ENCODE results near the gene MAD1L1.

MAD1L1 gene

DNA sequence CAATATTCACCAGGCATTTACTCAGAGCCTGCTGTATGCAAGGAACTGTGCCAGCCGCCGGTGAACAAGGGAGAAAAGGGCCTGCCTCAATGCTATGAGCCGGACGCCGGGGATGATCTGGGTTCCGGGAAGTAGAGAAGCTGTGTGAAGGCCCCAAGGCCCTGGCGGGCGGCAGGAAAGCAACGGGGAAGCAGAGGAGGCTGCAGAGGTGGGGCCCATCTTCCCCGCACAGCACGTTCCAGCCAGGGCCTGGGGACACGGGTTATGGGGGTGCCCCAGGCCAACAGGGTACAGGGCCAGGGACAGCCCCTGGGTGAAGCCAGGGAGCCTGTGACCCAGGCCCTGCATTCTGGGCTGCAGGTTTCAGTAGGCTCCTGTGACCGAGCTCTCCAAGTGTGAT lies 179.3 kb downstream of the MAD1L1 start:
- no peak for DNase-seq

- DNase-seq = no peak
Observed at GRCh38 chr7:2052657-2053048, 180.1 kb downstream of the MAD1L1 start.

- DNase-seq = no peak
Observed at GRCh38 chr7:2051707-2052656, 180.8 kb downstream of the MAD1L1 start.

DNA sequence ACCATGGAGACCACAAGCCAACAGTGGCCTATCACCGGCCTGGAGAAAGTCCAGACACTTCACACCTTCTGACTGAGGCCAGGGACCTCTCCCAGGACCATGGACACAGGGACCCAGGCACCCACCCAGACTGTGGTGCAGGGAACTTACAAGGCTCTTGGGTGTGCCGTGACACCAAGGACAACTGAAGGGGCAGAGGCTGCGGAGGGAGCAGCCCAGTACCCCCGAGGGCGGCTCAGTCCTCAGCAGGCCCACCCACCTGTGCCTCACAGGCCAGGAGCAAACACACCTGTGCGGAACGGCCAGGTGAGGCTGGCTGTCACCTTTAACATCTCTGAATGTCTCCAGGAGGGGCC lies 182.3 kb downstream of the MAD1L1 start:
- DNase-seq = no peak

DNA sequence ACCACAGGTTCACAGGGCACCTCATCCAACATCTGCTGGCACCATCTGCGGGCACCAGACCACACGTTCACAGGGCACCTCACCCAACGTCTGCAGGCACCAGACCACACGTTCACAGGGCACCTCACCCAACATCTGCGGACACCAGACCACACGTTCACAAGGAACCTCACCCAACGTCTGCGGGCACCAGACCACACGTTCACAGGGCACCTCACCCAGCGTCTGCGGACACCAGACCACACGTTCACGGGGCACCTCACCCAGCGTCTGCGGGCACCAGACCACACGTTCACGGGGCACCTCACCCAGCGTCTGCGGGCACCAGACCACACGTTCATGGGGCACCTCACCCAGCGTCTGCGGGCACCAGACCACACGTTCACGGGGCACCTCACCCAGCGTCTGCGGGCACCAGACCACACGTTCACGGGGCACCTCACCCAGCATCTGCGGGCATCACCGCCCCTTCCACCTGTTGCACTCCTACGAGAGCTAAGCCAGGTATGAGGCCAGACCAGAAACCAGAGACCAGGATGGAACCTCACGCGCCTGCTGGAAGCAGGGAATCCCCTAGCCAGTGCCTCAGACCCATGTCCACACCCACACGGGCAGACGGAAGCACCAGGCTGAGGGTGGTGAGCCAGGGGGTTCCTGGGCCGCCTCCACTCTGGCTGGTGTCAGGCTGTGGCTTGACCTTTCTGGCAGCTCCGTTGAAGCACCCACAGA lies 182.8 kb downstream of the MAD1L1 start:
- DNase-seq = no peak

DNA sequence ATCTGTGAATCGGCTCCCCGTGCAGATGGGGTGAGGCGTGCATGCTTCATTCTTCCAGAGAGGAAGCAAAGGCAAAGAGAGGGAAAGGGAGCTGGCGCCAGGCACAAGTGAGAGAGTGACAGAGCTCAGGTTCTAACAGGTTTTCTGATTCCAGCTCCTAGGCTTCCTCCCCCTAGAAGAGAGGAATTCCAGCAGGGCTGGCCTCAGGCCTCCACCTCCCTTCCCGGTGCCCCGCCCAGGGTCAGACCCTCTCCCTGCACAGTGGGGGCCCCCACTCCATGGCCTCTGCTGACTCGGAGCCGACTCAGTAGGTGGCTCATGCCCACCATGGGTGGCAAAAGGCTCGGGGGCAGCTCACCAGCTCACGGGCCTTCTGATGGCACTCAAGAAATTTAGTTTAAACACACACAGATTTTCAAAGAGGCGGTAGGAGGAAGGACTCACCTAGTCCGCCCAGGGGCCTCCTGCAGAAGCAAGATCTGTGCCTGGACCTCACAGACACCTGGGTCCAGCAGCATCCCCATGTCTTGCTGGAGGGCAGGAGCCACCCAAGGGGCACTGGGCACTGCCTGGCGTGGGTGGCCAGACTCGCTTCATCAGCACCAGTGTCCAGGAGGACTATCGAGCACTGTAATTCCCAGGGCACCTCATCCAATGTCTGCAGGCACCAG lies 183.5 kb downstream of the MAD1L1 start:
- DNase-seq = no peak

DNA sequence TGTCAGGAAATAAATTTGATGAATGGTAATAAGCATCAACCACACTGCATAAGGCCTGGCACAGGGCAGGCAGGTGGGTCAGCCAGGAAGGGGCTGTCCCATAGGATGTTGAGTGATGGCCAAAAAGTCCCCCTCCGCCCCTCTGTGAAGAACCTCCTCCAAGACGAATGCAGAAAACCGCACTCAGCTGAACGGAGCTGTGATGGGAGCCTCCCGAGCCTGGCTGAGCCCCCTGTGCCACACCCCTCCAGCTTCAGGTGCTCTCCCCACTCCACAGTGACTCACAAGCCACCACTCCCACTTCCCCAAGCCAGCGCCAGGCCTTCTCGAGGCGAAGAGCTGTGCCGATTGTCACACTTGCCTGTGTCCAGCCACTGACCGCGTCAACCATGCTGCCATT lies 184.2 kb downstream of the MAD1L1 start:
- no peak for DNase-seq

- no peak for DNase-seq
Observed at GRCh38 chr7:2048006-2048405, 184.7 kb downstream of the MAD1L1 start.

DNA sequence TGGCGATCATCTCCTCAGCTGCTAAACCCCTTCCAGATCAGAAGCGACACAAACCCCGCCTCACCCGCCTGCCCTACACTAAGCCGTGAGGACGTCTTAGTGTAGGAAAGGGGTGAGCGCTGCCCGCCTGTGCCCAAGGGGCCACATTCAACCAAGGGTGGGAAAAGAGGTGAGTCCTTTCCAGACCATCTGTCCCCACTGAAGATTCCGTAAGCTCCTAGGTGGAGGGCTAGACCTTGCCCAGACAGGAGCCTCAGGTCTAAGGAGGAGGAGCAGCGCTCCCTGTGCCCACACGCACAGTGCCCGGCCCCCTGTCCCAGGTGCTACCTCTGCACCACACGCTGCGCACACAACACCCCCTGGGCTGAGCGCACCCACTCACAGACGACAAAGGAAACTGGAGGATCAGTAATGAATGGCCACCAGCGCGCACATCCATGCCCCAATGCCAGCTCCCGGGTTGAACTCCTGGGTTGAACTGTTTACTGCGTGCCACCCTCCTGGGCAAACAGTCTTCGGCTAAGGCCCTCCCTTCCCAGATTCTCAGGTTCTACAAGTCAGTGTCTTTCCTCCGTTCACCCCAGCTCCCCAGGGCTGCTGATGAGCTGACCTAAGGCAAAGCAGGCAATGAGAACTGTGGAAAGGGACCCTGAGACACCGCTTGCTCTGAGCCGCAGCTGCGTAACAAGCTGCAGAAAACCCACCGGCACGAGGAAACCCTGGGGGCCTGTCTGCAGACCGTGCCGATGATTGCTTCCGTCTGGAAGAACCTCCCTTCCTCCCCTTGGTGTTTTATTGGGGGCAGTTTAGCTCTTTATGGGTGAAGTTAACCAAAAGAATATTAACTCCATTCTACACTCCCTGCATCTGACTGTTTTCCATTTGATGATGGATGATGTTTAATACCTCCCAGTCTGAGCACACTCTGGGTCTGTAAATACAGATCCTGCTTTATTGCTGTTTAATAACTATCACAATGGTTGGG lies 185.9 kb downstream of the MAD1L1 start:
- DNase-seq = no peak

GRCh38 chr7:2045559-2046405 lies 187.0 kb downstream of the MAD1L1 start:
- no peak for DNase-seq

- no peak for DNase-seq
Observed at GRCh38 chr7:2044883-2045471, 187.8 kb downstream of the MAD1L1 start.

GRCh38 chr7:2044311-2044882 lies 188.3 kb downstream of the MAD1L1 start:
- DNase-seq = no peak

- DNase-seq = no peak
Observed at GRCh38 chr7:2043316-2044039, 189.3 kb downstream of the MAD1L1 start.

- no peak for DNase-seq
Observed at GRCh38 chr7:2042650-2043049, 190.1 kb downstream of the MAD1L1 start.

DNA sequence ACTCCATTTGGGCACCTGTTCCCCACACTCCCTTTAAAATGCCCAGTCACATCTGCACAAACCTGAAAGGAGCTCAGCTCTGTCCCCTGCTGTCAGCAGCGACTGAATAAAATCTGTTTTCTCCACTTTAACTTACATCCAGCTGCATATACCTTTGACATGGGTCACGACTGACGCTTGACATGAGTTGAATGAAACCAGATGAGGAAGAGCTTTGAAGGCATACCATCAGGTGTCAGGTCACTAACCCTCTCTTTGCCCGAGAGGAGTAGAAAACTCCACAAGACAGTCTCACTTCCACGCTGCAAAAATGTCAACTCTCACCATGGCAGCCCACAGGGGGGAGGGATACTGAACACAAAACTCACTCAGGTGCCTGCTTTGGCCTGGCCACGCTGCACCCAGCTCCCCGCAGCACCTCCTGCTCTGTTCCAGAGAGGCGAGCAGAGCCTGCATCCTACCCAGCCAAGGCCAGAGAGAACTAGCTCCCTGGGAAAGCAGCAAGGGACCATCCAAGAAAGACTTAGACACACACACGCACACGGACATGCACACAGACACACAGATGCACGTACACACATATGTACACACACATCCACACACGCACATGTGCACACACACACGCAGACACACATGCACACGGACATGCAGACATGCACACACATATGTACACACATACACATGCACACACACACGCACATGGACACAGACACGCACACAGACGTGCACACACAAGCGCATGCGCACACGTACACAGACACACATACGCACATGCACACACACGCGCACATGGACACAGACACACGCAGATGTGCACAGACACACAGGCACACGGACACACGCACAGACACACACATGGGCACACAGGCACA lies 191.0 kb downstream of the MAD1L1 start:
- no peak for DNase-seq

DNA sequence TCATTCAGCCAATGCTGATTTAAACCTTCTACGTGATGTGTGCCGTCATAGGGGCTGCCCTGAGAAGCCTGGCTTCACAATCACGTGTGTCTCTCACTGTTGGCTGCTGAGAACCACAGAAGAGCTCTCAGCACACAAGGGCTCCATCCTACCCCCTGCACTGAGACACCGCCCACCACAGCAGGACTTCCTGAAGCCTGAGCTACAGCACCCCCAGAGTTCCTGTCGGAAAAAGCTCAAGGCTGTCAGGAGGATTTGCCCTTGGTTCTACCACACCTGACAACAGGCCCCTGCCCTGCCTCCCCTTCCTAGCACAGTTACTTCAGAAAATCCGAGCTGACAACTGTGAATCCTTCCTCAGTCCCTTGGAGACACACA lies 191.9 kb downstream of the MAD1L1 start:
- no peak for DNase-seq

DNA sequence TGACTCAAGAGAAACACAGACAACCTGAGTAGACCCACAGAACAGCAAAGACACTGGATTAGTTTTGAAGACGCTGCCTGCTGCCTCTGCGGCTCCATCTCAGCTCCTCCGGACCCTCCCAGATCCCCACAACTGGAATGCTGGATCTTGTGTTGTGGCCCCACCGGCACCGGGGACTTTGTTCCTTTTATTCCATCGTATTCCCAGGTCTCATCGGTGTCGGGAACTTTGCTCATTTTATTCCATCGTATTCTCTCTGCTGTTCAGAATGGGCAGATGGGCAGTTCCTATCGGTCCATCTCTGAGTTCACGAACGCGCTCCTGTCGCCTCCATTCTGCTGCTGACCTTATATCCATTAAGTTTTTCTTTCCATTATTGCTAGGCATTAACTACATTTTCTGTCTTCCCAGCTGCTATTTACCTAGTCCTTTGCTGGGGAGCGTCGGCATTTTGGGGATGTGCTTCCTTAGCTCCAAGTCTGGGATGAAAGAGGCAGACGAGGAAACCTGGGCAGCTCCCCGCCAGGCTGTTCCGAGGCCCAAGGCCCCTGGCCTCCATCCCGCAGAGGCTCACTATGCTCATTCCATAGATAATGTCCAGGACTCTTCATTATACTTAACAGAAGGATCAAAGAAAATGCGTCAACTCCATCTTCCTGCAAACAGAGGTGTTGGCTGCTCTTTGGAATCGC lies 192.4 kb downstream of the MAD1L1 start:
- DNase-seq = no peak

Data from SIG-M5 (cell line).